NCI-H1930 (cell line): ENCODE data around the gene EME2.

Source experiments
- DNase-seq, 2 experiments: peaks; one replicate each; lab custom pipeline; 2025; lab: John Stamatoyannopoulos, UW

The EME2 gene

DNA sequence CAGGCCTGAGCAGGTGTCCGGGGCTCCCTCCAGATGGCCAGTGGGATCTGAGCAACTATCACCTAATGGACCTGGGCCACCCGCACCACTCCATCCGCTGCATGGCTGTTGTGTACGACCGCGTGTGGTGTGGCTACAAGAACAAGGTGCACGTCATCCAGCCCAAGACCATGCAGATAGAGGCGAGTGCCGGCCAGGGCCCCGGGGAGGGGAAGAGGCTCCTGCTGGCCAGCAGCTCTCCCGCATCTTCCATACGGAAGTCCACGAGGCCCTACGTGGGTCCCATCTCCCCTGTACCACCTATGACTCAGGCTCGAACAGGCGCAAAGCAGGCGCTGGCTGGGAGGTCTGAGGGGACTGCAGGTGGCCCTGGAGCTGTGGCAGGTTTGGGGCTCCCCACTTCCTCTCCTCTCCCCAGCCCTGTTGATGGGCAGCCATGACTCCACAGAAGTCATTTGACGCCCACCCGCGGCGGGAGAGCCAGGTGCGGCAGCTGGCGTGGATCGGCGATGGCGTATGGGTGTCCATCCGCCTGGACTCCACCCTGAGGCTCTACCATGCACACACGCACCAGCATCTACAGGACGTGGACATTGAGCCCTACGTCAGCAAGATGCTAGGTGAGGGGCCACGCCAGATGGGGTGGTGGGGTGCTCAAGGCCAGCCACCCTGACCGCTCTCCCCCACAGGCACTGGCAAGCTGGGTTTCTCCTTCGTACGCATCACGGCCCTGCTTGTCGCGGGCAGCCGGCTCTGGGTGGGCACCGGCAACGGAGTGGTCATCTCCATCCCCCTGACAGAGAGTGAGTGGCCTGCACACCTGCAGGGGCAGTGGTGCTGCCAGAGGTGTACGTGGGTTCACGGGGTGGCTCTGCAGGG, 5.3 kb upstream of the EME2 start:
- DNase-seq, result no peak

DNA sequence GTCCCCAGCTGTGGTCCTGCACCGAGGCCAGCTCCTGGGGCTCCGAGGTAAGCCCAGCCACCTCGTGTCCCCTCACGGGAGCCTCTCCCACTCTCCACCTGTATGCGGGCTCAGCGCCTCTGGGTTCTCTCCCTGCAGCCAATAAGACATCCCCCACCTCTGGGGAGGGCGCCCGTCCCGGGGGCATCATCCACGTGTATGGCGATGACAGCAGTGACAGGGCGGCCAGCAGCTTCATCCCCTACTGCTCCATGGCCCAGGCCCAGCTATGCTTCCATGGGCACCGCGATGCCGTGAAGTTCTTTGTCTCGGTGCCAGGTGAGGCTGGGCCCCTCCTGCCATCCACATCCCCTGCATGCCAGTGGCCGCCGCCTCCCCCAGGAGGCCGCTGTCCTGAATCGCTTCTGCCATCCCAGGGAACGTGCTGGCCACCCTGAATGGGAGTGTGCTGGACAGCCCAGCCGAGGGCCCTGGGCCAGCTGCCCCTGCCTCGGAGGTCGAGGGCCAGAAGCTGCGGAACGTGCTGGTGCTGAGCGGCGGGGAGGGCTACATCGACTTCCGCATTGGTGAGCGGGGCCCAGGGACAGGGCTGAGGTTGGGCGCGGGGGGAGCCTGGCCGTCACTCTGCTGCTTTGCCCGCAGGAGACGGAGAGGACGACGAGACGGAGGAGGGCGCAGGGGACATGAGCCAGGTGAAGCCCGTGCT, 4.4 kb upstream of the EME2 start:
- no peak for DNase-seq

DNA sequence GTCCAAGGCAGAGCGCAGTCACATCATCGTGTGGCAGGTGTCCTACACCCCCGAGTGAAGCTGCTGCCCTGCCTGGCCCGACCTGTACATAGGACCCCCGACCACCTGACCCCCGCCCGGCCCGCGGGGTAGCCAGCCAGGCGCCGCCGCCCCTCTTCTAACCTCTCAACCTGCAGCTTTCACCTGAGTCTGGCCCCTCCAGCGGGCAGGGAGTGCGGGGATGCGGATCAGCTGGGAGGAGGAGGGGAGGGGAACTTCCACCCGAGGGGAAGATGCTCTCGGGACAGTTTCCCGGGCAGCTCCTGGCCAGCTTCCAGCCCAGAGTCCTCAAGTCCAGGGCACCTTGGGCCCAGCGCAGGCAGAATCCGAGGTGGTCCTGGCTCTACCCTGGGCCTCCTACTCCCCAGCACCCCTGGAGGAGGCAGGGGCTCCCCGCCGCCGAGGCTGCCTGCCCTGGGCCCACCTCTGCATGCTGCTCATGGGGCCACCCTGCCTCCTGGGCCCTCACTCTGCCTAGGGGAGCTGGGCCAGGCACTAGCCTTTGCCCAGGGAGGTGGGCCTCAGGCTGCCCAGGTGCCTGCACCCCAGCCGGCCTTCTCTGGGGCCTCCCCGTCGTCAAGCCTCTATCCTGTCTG, 3.7 kb upstream of the EME2 start:
- DNase-seq, result no peak

DNA sequence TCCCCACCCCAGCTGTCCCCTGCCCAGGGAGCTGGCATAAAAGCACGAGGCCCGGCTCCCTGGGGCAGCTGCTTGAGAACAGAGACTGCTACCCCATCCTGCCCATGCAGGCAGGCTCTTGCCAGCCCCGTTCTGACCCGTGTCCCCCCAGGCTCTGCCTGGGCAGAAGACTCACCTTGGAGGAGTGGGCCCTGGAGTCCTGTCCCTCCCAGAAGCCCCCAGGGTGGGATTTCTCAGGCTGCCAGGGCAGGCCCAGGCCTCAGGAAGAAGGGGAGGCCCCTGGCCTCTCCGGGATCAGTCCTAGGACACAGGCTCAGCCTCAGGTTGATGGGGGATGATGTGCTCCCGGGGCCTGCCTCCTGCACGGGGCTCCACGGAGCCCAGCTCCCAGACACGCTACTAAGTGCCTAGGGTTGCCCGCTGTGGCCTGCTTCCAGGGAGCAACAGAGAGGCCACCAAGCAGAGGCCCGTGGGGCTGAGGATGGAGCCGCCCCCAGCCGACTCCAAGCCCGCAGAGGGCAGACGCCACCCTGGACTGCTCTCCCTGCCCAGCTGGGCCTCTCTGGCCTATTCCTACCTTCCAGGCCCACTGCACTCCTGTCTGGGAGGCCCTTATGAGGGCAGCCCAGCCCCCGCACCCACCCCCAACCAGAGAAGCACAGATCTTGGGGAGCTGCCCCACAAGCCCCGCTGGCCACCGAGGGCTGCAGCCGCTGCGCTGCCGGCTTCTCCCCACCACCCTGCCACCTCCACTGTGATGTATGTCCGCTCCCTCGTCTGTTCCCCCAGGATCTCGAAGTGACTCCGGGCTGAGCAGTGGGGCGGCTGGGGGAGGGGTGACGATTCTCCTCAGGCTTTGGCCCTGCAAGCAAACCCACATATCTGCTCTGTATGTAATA, 3.0 kb upstream of the EME2 start:
- no peak for DNase-seq

DNA sequence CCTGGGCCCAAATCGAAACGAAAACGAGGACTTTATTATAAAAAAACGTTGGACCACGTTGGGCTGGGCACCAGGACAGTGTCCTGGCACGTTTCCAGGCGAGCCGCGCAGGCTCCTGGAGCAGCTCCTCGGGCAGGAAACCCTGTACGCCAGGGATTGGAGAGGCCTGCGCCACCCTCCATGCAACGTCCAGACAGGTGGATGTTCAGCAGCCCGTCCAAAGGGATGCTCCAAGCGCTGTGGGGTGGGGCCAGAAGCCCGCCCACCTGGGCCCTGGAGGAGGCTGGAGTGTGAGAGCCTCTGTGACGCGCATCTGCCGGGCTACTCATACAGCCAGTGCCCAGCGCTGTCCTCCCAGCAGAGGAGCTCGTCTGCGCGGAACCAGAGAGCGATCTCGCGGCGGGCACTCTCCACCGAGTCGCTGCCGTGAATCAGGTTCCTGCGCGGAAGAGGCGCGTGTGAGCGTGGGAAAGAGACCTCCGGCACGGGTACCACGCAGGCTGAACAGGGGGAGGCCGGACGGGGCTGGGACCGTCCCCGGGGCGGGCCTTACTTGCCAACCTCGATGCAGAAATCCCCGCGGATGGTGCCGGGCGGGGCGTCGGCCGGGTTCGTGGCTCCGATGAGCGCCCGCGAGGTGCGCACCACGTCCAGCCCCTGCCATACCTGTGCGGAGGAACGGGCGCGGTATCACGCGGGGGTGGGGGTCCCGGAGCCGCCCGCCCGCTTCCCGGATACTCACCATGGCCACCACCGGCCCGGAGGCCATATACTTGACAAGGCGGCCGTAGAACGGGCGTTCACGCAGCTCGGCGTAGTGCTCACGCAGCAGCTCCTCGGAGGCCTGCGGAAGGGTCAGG, 2.1 kb upstream of the EME2 start:
- no peak for DNase-seq

DNA sequence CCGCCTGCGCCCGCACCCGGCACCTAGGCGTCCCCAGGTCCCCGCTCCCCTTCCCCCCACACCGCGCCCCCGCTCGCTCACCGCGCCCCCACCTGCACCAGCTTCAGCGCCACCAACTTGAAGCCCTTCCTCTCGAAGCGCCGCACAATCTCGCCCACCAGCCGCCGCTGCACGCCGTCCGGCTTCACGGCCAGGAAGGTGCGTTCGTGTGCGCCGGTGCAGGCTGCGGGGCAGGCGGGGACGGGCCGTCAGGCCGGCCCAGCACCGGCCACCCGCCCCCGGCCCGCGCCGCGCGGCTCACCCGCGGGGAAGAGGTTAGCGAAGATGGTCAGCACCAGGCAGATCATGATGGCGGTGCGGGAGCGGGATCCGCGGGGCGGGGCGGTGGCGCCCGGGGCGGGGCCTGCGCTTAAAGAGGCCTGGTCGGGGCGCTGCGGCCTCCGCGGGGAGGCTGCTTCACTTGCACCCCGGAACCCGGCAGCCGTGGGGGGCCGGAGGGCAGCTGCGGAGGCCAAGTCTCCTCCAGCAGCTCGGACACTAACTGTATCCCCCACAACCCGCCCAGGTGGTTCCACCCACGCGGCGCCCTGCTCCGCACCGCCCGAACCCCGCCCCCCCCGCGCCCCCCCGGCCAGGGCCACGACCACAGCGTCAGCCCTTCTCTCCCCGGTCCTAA, 1.3 kb upstream of the EME2 start, which contains the start of gene NME3:
TSS of gene NME3 (minus strand) at position 356 of the 676 bp plus-strand sequence. CDS start at position 347, 9 bp downstream.
- peak in 1 of 2 experiments; percentile 36 for DNase-seq

DNA sequence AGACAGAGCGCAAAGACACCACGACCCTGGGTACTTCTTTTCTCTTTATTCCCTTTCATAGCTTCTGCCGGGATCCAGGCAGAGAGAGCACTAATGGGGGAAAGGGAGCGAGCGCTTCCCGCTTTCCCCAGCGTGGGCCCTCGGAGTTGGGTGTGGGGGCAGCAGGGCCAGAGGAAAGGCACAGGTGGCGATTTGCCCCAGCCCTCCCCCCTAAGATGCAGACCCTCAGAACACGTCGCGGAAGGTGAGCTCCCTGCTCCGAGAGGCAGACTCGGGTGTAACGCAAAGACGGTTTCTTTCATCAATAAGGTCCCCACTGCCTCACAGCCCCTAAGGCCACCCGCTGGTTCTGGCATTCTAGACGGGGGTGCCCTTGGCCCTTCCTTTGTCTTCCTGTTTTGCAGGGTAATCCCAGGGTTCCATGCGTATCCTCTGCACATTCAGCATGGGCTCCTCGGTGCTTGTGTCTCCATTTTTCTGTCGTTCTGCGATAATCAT, 697 bp upstream of the EME2 start:
- no peak for DNase-seq

DNA sequence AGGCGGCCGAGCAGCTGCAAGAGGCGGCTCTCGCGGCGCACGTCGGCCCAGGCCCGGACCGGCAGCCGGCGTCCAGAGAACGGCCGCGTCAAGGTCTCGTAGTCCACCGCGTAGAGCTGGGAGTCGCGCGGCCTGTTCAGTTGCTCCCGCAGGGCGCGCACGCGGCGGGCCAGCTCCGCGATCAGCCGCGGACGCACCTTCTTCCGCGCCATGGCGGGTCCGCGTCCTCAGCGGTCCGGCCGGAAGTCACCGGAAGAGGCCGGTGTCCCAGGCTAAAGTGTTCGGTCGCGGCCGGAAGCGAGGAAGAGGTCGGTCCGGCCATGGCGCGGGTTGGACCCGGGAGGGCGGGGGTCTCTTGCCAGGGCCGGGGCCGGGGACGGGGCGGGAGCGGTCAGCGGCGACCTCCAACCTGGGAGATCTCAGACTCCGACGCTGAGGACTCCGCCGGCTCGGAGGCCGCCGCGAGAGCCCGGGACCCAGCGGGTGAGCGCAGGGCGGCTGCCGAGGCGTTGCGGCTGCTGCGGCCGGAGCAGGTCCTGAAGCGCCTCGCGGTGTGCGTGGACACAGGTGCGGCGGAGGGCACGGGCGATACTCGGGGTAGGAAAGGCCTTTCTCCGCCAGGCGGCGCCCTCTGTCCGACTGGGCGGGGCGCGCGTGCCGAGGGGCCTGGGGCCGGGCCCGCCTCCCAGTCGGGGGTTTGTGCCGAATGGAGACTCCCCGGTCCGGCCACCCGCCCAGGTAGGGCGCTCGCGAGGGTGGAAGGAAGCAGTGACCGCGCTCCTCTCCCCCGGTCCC, 495 bp downstream of the EME2 start, which contains the start of gene MRPS34:
TSS of gene MRPS34 (minus strand) at position 227 of the 795 bp plus-strand sequence. CDS start at position 212, 15 bp downstream.
- peak; percentile 80 to 90 for DNase-seq

DNA sequence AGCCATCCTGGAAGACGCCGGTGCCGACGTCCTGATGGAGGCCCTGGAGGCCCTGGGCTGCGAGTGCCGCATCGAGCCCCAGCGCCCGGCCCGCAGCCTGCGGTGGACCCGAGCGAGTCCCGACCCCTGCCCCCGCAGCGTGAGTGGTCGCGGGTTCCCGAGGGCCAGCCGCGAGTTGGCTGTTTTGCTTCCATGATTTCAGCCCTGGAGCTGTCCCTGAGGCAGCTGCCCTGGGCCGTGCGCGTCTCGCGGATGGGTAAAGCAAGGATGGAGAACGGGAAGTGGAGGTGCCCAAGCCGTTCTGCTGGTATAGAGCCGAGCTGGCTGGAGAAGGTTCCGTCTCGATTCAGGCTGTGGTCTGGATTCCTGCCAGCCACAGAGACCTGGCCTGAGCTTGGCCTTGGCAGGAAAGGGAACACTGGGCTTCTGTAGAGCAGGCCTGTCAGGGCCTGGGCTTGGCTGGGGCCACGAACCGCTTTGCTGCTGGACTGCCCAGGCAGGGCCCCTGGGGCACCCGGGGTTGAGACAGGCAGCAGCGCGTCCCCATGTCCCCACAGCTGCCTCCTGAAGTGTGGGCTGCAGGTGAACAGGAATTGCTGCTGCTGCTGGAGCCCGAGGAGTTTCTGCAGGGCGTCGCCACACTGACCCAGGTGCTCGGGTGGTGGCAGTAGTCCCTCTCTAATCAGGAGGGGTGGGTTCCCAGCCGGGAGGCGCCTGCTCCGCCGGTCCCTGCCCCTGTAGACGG, 1.3 kb downstream of the EME2 start:
- no peak for DNase-seq

DNA sequence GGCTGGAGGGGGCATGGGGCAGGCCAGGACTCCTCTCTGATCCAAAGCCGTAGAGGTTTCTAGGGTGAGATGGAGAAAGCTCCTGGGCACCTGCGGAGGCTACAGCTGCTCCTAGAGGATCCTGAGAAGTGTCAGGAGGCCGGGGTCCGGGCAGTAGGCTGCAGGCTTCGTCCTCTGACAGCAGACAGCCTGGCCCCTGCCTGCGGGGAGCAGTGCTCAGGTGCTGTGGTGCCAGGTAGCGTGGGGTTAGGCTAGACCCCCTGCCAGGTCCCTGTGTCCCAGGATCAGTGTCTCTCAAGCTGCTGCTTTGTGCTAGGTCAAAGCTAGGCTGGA, 1.8 kb downstream of the EME2 start:
- DNase-seq, result no peak

DNA sequence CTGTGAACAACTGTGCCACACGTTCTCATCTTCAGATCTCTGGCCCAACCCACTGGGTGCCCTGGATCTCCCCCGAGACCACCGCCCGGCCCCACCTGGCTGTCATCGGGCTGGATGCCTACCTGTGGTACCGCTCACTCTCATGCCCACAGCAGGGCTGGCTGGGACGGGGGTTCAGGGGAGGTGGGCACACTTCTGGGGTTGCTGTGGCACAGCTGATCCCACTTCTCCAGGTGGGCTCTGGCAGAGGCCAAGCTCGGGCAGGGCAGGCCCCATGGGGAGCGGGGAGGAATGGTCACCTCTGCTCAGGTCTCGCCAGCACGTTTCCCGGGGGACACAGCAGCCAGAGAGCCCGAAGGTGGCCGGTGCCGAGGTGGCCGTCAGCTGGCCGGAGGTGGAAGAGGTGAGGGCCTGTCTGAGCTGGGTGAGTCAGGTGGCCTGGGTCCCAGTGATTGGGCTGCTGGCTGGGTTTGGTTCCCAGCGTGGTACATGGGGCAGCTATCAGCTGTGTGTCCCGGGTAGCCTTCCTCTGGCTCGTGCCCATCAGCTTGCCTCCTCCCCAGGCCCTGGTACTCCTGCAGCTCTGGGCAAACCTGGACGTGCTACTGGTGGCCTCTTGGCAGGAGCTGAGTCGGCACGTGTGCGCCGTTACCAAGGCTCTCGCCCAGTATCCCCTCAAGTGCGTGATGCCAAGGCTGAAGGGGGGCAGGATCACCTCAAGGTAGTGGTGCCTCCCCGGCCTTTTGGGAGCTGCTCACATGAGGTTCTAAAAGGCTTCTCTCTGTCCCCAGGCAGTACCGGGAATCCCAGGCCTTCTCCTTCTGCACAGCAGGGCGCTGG, 2.6 kb downstream of the EME2 start:
- no peak for DNase-seq

DNA sequence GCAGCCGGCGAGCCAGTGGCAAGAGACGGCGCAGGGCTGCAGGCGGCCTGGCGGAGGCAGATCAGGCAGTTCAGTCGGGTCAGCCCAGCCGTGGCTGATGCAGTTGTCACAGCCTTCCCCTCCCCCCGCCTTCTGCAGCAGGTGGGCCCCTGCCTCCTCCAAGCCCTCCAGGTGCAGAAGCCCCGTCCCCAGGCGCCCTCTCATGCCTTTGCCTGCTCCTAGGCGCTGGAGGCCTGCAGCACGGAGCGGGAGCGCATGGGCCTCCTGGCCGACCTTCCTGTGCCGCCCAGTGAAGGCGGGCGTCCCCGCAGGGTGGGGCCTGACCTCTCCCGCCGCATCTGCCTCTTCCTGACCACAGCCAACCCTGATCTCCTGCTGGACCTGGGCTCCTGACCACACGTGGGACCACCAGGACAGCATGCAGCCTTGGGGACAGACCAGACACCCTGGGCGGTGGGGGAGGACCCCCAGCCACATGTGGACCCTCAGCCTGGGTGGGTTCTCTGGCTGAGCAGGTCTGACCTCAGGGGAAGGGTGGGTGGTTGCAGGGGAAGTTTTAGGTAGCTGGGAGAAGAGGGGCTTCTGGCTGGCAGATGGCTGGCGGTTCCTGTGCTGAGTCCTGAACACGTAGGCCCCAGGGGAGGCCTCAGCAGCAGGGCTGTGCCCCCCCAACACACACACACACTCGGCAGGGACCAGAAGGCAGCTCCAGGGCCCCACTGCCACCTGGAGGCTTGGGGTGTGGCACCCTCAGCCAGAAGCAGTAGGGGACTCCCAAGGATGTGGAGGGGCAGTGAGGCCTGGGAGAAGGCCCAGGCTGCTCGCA, 3.4 kb downstream of the EME2 start:
- DNase-seq, result no peak

DNA sequence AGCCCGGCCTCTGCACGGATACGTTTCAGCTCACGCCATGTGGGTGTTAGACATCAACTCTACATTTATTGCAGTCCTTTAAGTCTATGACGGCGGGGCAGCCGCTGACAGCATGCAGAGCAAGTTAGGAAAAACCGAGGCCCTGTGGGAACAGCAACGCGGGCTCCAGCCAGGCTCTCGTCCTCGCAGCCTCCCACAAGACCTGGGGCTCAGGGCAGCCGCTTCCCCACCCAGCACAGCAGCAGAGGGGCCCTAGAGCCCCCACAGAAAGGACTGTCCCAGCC, 4.0 kb downstream of the EME2 start:
- no peak for DNase-seq

DNA sequence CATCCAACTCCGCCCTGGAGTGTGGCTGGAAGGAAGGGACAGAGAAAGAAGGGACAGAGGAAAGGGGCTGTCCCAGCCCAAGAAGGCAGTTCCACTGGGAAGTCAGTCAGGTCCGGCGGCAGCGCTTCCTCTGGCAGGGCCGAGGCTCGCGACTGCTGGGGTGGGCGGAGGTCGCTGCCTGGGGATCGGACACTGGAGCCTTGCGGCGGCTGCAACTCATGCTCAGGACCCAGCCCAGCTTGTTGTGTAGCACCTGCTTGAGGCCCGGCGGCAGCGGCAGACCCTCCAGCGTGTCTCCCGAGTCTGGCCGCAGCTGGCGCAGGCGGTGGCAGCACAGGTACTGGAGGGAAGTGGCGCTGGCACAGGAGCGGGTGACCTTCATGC, 4.4 kb downstream of the EME2 start:
- no peak for DNase-seq

DNA sequence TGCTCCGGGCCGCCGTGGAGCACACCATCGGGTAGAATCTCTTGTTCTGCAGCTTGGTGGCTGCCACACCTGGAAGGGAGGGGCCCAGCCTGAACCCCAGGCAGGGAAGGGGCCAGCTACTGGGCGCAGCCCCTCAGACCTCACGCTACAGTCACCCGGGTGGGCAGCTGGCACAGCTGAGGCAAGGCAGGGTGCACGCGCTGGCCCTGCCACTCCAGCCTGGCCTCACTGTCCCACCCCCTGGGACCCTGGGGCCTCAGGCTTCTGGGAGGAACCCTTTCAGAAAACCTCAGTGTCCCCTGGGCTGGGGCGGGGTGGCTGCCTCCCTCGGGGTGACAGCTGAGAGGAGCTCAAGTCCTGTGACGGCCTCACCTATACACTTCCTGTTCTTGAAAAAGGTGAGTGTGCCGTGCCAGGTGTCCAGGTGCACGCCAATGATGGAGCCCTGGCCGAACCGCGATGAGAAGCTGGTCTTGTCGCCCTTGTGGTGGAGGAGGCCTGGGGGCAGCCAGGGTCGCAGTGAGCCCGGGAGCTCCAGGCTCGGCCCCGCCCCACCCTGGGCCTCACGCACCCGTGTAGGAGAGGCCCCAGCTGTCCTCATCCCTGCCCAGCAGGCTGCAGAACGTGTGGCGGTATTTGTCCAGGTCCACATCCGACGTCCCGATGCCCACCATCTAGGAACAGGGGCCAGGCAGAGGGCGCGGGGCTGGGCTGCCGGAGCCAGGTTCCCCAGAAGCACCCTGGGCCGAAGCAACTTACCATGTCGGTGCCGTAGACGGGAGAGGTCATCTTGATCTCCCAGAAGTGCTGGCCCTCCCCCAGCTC, 5.0 kb downstream of the EME2 start:
- no peak for DNase-seq
